ENCODE results near the gene ADK. TPM values are rescaled to one million over a fixed set of nuclear protein-coding genes. Genes with fewer than 3 reads are reported as not detected.
A peak's percentile ranks its signal among the peaks of the same experiment; 100 is the strongest.
"Not testable (repeated sequence)": the region's sequence is repeated elsewhere in the genome, so short reads cannot be mapped to it uniquely, and the experiment has no call there.

ADK gene
- total RNA-seq, 1 experiment from 2014 or later = 66.6 TPM

- intact Hi-C loops (cut with micrococcal nuclease; ENCODE audit: unreplicated experiment) = loop anchor here (2.0 to 5.0 kb wide), 2 partner anchors 36 to 63 kb away; partner anchors contain the start of genes ADK and AP3M1
Measured at GRCh38 chr10:74213571-74214162, 62.6 kb downstream of the ADK start.

GRCh38 chr10:74217110-74217509 is 66.1 kb downstream of the ADK start:
- H3K4me3 Mint-ChIP-seq (ENCODE audit: low read depth, unreplicated experiment); CTCF ChIA-PET: not testable (repeated sequence)

More at GRCh38 chr10:74213571-74214162, 62.6 kb downstream of the ADK start:
- peak; percentile 54 for DNase-seq
- BruUV-seq (replicated peaks) = no TSS peak
- Mint-ChIP-seq H3K4me1 (ENCODE audit: low read depth, unreplicated experiment) (peaks cover 17% of the 10 kb centered on the region), H3K36me3 (ENCODE audit: insufficient read depth, unreplicated experiment) (no peaks in the 10 kb centered on the region), H3K27ac (ENCODE audit: unreplicated experiment) (peak overlapping the region; percentile 62), H3K9me3 (ENCODE audit: low read depth, unreplicated experiment) (no peaks in the 10 kb centered on the region), H3K27me3 (ENCODE audit: unreplicated experiment) (no peaks in the 10 kb centered on the region), H3K4me3 (ENCODE audit: low read depth, unreplicated experiment) (no peak overlapping the region)
- CTCF ChIA-PET = interaction anchor here (0.6 to 1.6 kb wide), 4 partner anchors 24 to 1514 kb away, joined by 3 to 5 read pairs (median 4); partner anchors contain the start of genes ADK and AP3M1
- peak; percentile 46 for TF ChIP-seq CTCF (IDR thresholded peaks at IDR 0.05; ENCODE audit: unreplicated experiment)

GRCh38 chr10:74222467-74222866 is 71.4 kb downstream of the ADK start:
- H3K27me3 Mint-ChIP-seq (ENCODE audit: unreplicated experiment); DNase-seq; H3K9me3 Mint-ChIP-seq (ENCODE audit: low read depth, unreplicated experiment); H3K27ac Mint-ChIP-seq (ENCODE audit: unreplicated experiment); BruUV-seq (replicated peaks); intact Hi-C loops (cut with micrococcal nuclease; ENCODE audit: unreplicated experiment); H3K36me3 Mint-ChIP-seq (ENCODE audit: insufficient read depth, unreplicated experiment); CTCF ChIA-PET; H3K4me3 Mint-ChIP-seq (ENCODE audit: low read depth, unreplicated experiment): not testable (repeated sequence)
- H3K4me1 Mint-ChIP-seq (ENCODE audit: low read depth, unreplicated experiment) = peaks cover 15% of the 10 kb centered on the region

More at GRCh38 chr10:74217110-74217509, 66.1 kb downstream of the ADK start:
- H3K27me3 Mint-ChIP-seq (ENCODE audit: unreplicated experiment); intact Hi-C loops (cut with micrococcal nuclease; ENCODE audit: unreplicated experiment); DNase-seq; H3K9me3 Mint-ChIP-seq (ENCODE audit: low read depth, unreplicated experiment); H3K27ac Mint-ChIP-seq (ENCODE audit: unreplicated experiment); BruUV-seq (replicated peaks); H3K36me3 Mint-ChIP-seq (ENCODE audit: insufficient read depth, unreplicated experiment): not testable (repeated sequence)
- peaks cover 17% of the 10 kb centered on the region for H3K4me1 Mint-ChIP-seq (ENCODE audit: low read depth, unreplicated experiment)

- peak overlapping the region; percentile 76 for H3K27ac Mint-ChIP-seq (ENCODE audit: unreplicated experiment)
- H3K36me3 Mint-ChIP-seq (ENCODE audit: insufficient read depth, unreplicated experiment) = peaks cover 5% of the 10 kb centered on the region
- H3K4me3 Mint-ChIP-seq (ENCODE audit: low read depth, unreplicated experiment) = no peak overlapping the region
- intact Hi-C loops (cut with micrococcal nuclease; ENCODE audit: unreplicated experiment) = no loop called here
- CTCF ChIA-PET = no interaction called here
- TF ChIP-seq CTCF (IDR thresholded peaks at IDR 0.05; ENCODE audit: unreplicated experiment) = no peak
- no peaks in the 10 kb centered on the region for H3K27me3 Mint-ChIP-seq (ENCODE audit: unreplicated experiment)
- no peak for DNase-seq
- no peaks in the 10 kb centered on the region for H3K9me3 Mint-ChIP-seq (ENCODE audit: low read depth, unreplicated experiment)
- BruUV-seq (replicated peaks) = no TSS peak
- H3K4me1 Mint-ChIP-seq (ENCODE audit: low read depth, unreplicated experiment) = peaks cover 15% of the 10 kb centered on the region
Measured at GRCh38 chr10:74223755-74224529, 72.9 kb downstream of the ADK start.

GRCh38 chr10:74227697-74228424 is 76.8 kb downstream of the ADK start:
- no TSS peak for BruUV-seq (replicated peaks)
- CTCF ChIA-PET = no interaction called here
- Mint-ChIP-seq H3K4me3 (ENCODE audit: low read depth, unreplicated experiment) (no peak overlapping the region), H3K36me3 (ENCODE audit: insufficient read depth, unreplicated experiment) (peaks cover 5% of the 10 kb centered on the region), H3K27ac (ENCODE audit: unreplicated experiment) (peak overlapping the region; percentile 39), H3K9me3 (ENCODE audit: low read depth, unreplicated experiment) (no peaks in the 10 kb centered on the region), H3K27me3 (ENCODE audit: unreplicated experiment) (no peaks in the 10 kb centered on the region), H3K4me1 (ENCODE audit: low read depth, unreplicated experiment) (peaks cover 31% of the 10 kb centered on the region)
- no peak for DNase-seq
- intact Hi-C loops (cut with micrococcal nuclease; ENCODE audit: unreplicated experiment) = no loop called here
- TF ChIP-seq CTCF (IDR thresholded peaks at IDR 0.05; ENCODE audit: unreplicated experiment) = no peak
